WTC11 (cell line): ENCODE results near the gene NKAIN4. TPM values are rescaled to one million over a fixed set of nuclear protein-coding genes. Genes with fewer than 3 reads are reported as not detected.

Experiments
- AFF4 ChIP-seq: sonication (generic); formaldehyde crosslinking; IDR thresholded peaks from 2 replicates; pipeline ENCODE4 v1.8.1; 2023; ENCODE audit warnings: mild to moderate bottlenecking, missing genetic modification reagents, borderline replicate concordance
- ARID4B ChIP-seq: sonication (generic); formaldehyde crosslinking; IDR thresholded peaks from 2 replicates; pipeline ENCODE4 v1.8.0; 2023; ENCODE audit warnings: missing genetic modification reagents, mild to moderate bottlenecking, borderline replicate concordance
- ATF6 ChIP-seq: sonication (generic); formaldehyde crosslinking; IDR thresholded peaks from 2 replicates; pipeline ENCODE4 v1.8.1; 2023; ENCODE audit warnings: mild to moderate bottlenecking, missing genetic modification reagents
- CREB1 ChIP-seq: sonication (generic); formaldehyde crosslinking; IDR thresholded peaks from 2 replicates; pipeline ENCODE4 v1.8.0; 2023; ENCODE audit warnings: mild to moderate bottlenecking, missing genetic modification reagents
- CREM ChIP-seq: sonication (generic); formaldehyde crosslinking; IDR thresholded peaks from 2 replicates; pipeline ENCODE4 v1.8.1; 2022; ENCODE audit warnings: mild to moderate bottlenecking, missing genetic modification reagents, moderate library complexity
- ERG ChIP-seq: fragments of 250-450 bp; sonication (Bioruptor Pico); IDR thresholded peaks from 2 replicates; pipeline ENCODE4 v1.8.0; 2021; ENCODE audit warnings: mild to moderate bottlenecking
- ESRRA ChIP-seq: sonication (generic); formaldehyde crosslinking; IDR thresholded peaks from 2 replicates; pipeline ENCODE4 v1.8.1; 2022; ENCODE audit warnings: mild to moderate bottlenecking, missing genetic modification reagents, borderline replicate concordance
- FOXJ3 ChIP-seq: sonication (generic); formaldehyde crosslinking; IDR thresholded peaks from 2 replicates; pipeline ENCODE4 v1.9.0; 2021; ENCODE audit warnings: missing genetic modification reagents, mild to moderate bottlenecking, borderline replicate concordance
- FOXK1 ChIP-seq: sonication (generic); formaldehyde crosslinking; IDR thresholded peaks from 2 replicates; pipeline ENCODE4 v1.8.0; 2022; ENCODE audit warnings: mild to moderate bottlenecking, moderate library complexity, missing genetic modification reagents
- GABPB1 ChIP-seq: sonication (generic); formaldehyde crosslinking; IDR thresholded peaks from 2 replicates; pipeline ENCODE4 v1.8.1; 2023; ENCODE audit warnings: mild to moderate bottlenecking, missing genetic modification reagents
- MAX ChIP-seq: sonication (generic); formaldehyde crosslinking; IDR thresholded peaks from 2 replicates; pipeline ENCODE4 v1.8.0; 2022; ENCODE audit warnings: mild to moderate bottlenecking, missing genetic modification reagents
- MXD4 ChIP-seq: fragments of 250-450 bp; sonication (Bioruptor Pico); IDR thresholded peaks from 2 replicates; pipeline ENCODE4 v1.8.0; 2021; ENCODE audit warnings: mild to moderate bottlenecking, moderate library complexity, borderline replicate concordance
- NFATC4 ChIP-seq: fragments of 250-450 bp; sonication (Bioruptor Pico); IDR thresholded peaks from 2 replicates; pipeline ENCODE4 v1.9.0; 2021; ENCODE audit warnings: mild to moderate bottlenecking
- NFE2L1 ChIP-seq: sonication (generic); formaldehyde crosslinking; IDR thresholded peaks from 2 replicates; pipeline ENCODE4 v1.8.1; 2023; ENCODE audit warnings: missing genetic modification reagents
- NFYB ChIP-seq: sonication (generic); formaldehyde crosslinking; conservative IDR thresholded peaks from 2 replicates; pipeline ENCODE4 v1.8.0; 2022; ENCODE audit warnings: low read depth, missing genetic modification reagents
- NR1H2 ChIP-seq: sonication (generic); formaldehyde crosslinking; IDR thresholded peaks from 2 replicates; pipeline ENCODE4 v1.9.0; 2021; ENCODE audit warnings: mild to moderate bottlenecking, moderate library complexity, missing genetic modification reagents
- PREB ChIP-seq: sonication (generic); formaldehyde crosslinking; IDR thresholded peaks from 2 replicates; pipeline ENCODE4 v1.8.1; 2022; ENCODE audit warnings: mild to moderate bottlenecking, missing genetic modification reagents, moderate library complexity, borderline replicate concordance
- TP53 ChIP-seq: sonication (generic); formaldehyde crosslinking; IDR thresholded peaks from 2 replicates; pipeline ENCODE4 v1.8.1; 2023; ENCODE audit warnings: mild to moderate bottlenecking, missing genetic modification reagents
- USF1 ChIP-seq: sonication (generic); formaldehyde crosslinking; IDR thresholded peaks from 2 replicates; pipeline ENCODE4 v1.8.0; 2022; ENCODE audit warnings: mild to moderate bottlenecking, missing genetic modification reagents
- ZNF281 ChIP-seq: sonication (generic); formaldehyde crosslinking; IDR thresholded peaks from 2 replicates; pipeline ENCODE4 v1.8.0; 2023; ENCODE audit warnings: mild to moderate bottlenecking, missing genetic modification reagents
- ZNF416 ChIP-seq: fragments of 250-450 bp; sonication (Bioruptor Pico); IDR thresholded peaks from 2 replicates; pipeline ENCODE4 v1.9.0; 2021; ENCODE audit warnings: mild to moderate bottlenecking, inconsistent platforms
- ZNF671 ChIP-seq: fragments of 250-450 bp; sonication (Bioruptor Pico); IDR thresholded peaks from 2 replicates; pipeline ENCODE4 v1.8.0; 2021; ENCODE audit warnings: mild to moderate bottlenecking
- total RNA-seq: library from RNA; stranded (reverse); gene quantifications from 3 replicates; pipeline ENCODE4 v1.2.3, GENCODE V29; 2021

Gene NKAIN4
- total RNA-seq, 1 experiment from 2014 or later, result 7.2 TPM

GRCh38 chr20:63290677-63291472 lies 36.6 kb upstream of the NKAIN4 start (continued):
- TF ChIP-seq ERG (no peak), CREM (no peak), NR1H2 (no peak), ZNF416 (CRISPR knock-in tag) (no peak), MAX (CRISPR knock-in tag) (peak; percentile 54), USF1 (CRISPR knock-in tag) (peak; percentile 63), ESRRA (CRISPR knock-in tag) (no peak), NFE2L1 (CRISPR knock-in tag) (no peak), GABPB1 (CRISPR knock-in tag) (no peak), CREB1 (CRISPR knock-in tag) (no peak), ATF6 (CRISPR knock-in tag) (no peak), ARID4B (CRISPR knock-in tag) (0 out of 2 replicates have a peak, but pooled peaks have one; percentile 12), TP53 (CRISPR knock-in tag) (0 out of 2 replicates have a peak, but pooled peaks have one; percentile 35), MXD4 (CRISPR knock-in tag) (no peak), NFYB (CRISPR knock-in tag) (no peak), PREB (CRISPR knock-in tag) (0 out of 2 replicates have a peak, but pooled peaks have one; percentile 20), ZNF281 (no peak), FOXK1 (no peak), AFF4 (peak; percentile 58; the same call in 1 of the 2 replicates), FOXJ3 (0 out of 2 replicates have a peak, but pooled peaks have one; percentile 61), NFATC4 (CRISPR knock-in tag) (no peak), ZNF671 (CRISPR knock-in tag) (no peak)
